HG02973 (cell line): ENCODE data around the gene SIN3A.
"Not testable (repeated sequence)": the region's sequence is repeated elsewhere in the genome, so short reads cannot be mapped to it uniquely, and the experiment has no call there.

ENCODE experiments used
- ATAC-seq: cut with Tn5 transposase; IDR thresholded peaks from one replicate; pipeline ENCODE4 v1.9.1; 2021; ENCODE audit warnings: moderate library complexity; ENCODE audit not compliant: unreplicated experiment

SIN3A gene

GRCh38 chr15:75383986-75384385 is 67.5 kb downstream of the SIN3A start:
- not testable (repeated sequence) for ATAC-seq

GRCh38 chr15:75380773-75381172 is 70.7 kb downstream of the SIN3A start:
- no peak for ATAC-seq

- no peak for ATAC-seq
These were observed 79.4 kb downstream of the SIN3A start for GRCh38 chr15:75371901-75372688.

- no peak for ATAC-seq
These were observed 80.0 kb downstream of the SIN3A start for GRCh38 chr15:75371486-75371885.

GRCh38 chr15:75369897-75370581 is 81.5 kb downstream of the SIN3A start:
- ATAC-seq: no peak

GRCh38 chr15:75368689-75369239 is 82.7 kb downstream of the SIN3A start:
- no peak for ATAC-seq

GRCh38 chr15:75367913-75368688 is 83.4 kb downstream of the SIN3A start, which contains the start of gene MAN2C1:
TSS of gene MAN2C1 (minus strand) at chr15:75368607. CDS start at chr15:75368583, 24 bp downstream.
- ATAC-seq: peak; percentile 81

- ATAC-seq: no peak
These were observed 84.0 kb downstream of the SIN3A start for GRCh38 chr15:75367406-75367912.

GRCh38 chr15:75367006-75367405 is 84.5 kb downstream of the SIN3A start:
- no peak for ATAC-seq

- ATAC-seq: no peak
These were observed 85.3 kb downstream of the SIN3A start for GRCh38 chr15:75366163-75366562.

GRCh38 chr15:75364881-75365280 is 86.6 kb downstream of the SIN3A start:
- ATAC-seq: no peak

- no peak for ATAC-seq
These were observed 87.7 kb downstream of the SIN3A start for GRCh38 chr15:75363786-75364185.

- ATAC-seq: no peak
These were observed 88.7 kb downstream of the SIN3A start for GRCh38 chr15:75362642-75363249.

GRCh38 chr15:75361989-75362641 is 89.4 kb downstream of the SIN3A start:
- no peak for ATAC-seq

GRCh38 chr15:75361361-75361988 is 90.0 kb downstream of the SIN3A start:
- no peak for ATAC-seq

- ATAC-seq: no peak
These were observed 90.6 kb downstream of the SIN3A start for GRCh38 chr15:75360856-75361255.

- ATAC-seq: no peak
These were observed 91.1 kb downstream of the SIN3A start for GRCh38 chr15:75360391-75360790.

GRCh38 chr15:75359537-75360250 is 91.8 kb downstream of the SIN3A start:
- ATAC-seq: no peak
